K562 (cell line): ENCODE data around the gene DNAAF3. TPM values are rescaled to one million over a fixed set of nuclear protein-coding genes. Genes with fewer than 3 reads are reported as not detected.

ENCODE experiments used
- CEBPB ChIP-seq: fragments of 450-650 bp; IDR thresholded peaks from 2 replicates; pipeline ENCODE4 v1.6.1; 2016; ENCODE audit warnings: missing genetic modification characterization, missing compliant biosample characterization
- ETS2 ChIP-seq: IDR thresholded peaks from 2 replicates; pipeline ENCODE4 v1.6.1; 2016; ENCODE audit warnings: borderline replicate concordance, missing genetic modification characterization, mild to moderate bottlenecking, moderate library complexity, missing compliant biosample characterization; ENCODE audit not compliant: poor library complexity, severe bottlenecking
- ETV6 ChIP-seq, 3 experiments: fragments of 150-350 bp in 1 of 3; sonication (generic) in 1 of 3; formaldehyde crosslinking in 1 of 3; IDR thresholded peaks; 2 replicates each; pipeline versions ENCODE4 v1.6.1 to v1.8.0; 2014 to 2022; ENCODE audit warnings: borderline replicate concordance in 2 of 3, low read depth in 2 of 3, antibody characterized with exemption in 1 of 3, low read length in 1 of 3, mild to moderate bottlenecking in 1 of 3, missing genetic modification reagents in 1 of 3
- HCFC1 ChIP-seq: IDR thresholded peaks from 2 replicates; pipeline ENCODE4 v1.6.1; 2012; ENCODE audit warnings: low read depth, low read length, improper control_type of control experiment
- HNRNPH1 ChIP-seq: fragments of 200-400 bp; formaldehyde crosslinking; optimal IDR thresholded peaks from 2 replicates; pipeline ENCODE3; 2017; ENCODE audit warnings: low read depth, mild to moderate bottlenecking, low read length, moderate library complexity
- NCOA6 ChIP-seq: fragments of 450-650 bp; IDR thresholded peaks from 2 replicates; pipeline ENCODE4 v1.6.1; 2017; ENCODE audit warnings: mild to moderate bottlenecking
- RBM15 ChIP-seq: fragments of 200-400 bp; formaldehyde crosslinking; IDR thresholded peaks from 2 replicates; pipeline ENCODE4 v1.6.1; 2018; ENCODE audit warnings: mild to moderate bottlenecking, low read length, moderate library complexity; ENCODE audit not compliant: insufficient read depth
- SMAD4 ChIP-seq: fragments of 250-450 bp; sonication (Bioruptor Pico); conservative IDR thresholded peaks from 2 replicates; pipeline ENCODE4 v1.8.0; 2021; ENCODE audit warnings: inconsistent platforms, mild to moderate bottlenecking, moderate library complexity
- ZBTB7A ChIP-seq: IDR thresholded peaks from 2 replicates; pipeline ENCODE4 v1.6.1; 2011; ENCODE audit warnings: low read depth, mild to moderate bottlenecking, low read length, moderate library complexity, borderline replicate concordance; ENCODE audit not compliant: control insufficient read depth
- polyA plus RNA-seq, 8 experiments: library from polyadenylated mRNA; depleted of rRNA in 4 of 8; stranded (reverse) in 5 of 8; unstranded in 3 of 8; fragments of >200 nt; fragmentation: Nextera tagmentation in 2 of 8; fragmentation: Illumina TruSeq in 1 of 8; extraction: Ambion mirVana in 2 of 8; extraction: Trizol in 1 of 8; gene quantifications; 2 replicates each; pipeline versions ENCODE4 v1.2.1 to v1.2.3, GENCODE V29; 2011 to 2014; ENCODE audit warnings: inconsistent platforms in 1 of 8, missing spikeins in 1 of 8
- total RNA-seq, 7 experiments: library from RNA; depleted of rRNA in 6 of 7; stranded (reverse); fragments of >200 nt in 6 of 7; fragmentation: Illumina TruSeq in 2 of 7; extraction: Trizol in 2 of 7; gene quantifications; 2 replicates each; pipeline versions ENCODE4 v1.2.1 to v1.2.3, GENCODE V29; 2011 to 2021; ENCODE audit warnings: low replicate concordance in 1 of 7
- TF ChIP-seq, protein P1 (sequence below): fragments of 250-450 bp; sonication (Bioruptor Pico); IDR thresholded peaks from 2 replicates; pipeline ENCODE4 v1.4.0; 2020; ENCODE audit warnings: mild to moderate bottlenecking, moderate library complexity, borderline replicate concordance
- TF ChIP-seq, protein P2 (sequence below): fragments of 250-450 bp; sonication (Bioruptor Pico); IDR thresholded peaks from 2 replicates; pipeline ENCODE4 v1.8.0; 2021; ENCODE audit warnings: mild to moderate bottlenecking, moderate library complexity
- TF ChIP-seq, protein P3 (sequence below): fragments of 450-650 bp; IDR thresholded peaks from 2 replicates; pipeline ENCODE4 v1.6.1; 2016; ENCODE audit warnings: borderline replicate concordance
- TF ChIP-seq, protein P4 (sequence below): fragments of 250-450 bp; sonication (Bioruptor Pico); IDR thresholded peaks from 2 replicates; pipeline ENCODE4 v1.5.0; 2021; ENCODE audit warnings: mild to moderate bottlenecking, moderate library complexity
- TF ChIP-seq, protein P5 (sequence below): fragments of 250-450 bp; sonication (Bioruptor Pico); IDR thresholded peaks from 2 replicates; pipeline ENCODE4 v1.5.0; 2021

The DNAAF3 gene
- total and polyA plus RNA-seq, 9 of the 15 experiments (the other 6 are each of a cell fraction or from before 2014, with no cell fraction given) = 21.6 to 61.5 (median 43.0) TPM

DNA sequence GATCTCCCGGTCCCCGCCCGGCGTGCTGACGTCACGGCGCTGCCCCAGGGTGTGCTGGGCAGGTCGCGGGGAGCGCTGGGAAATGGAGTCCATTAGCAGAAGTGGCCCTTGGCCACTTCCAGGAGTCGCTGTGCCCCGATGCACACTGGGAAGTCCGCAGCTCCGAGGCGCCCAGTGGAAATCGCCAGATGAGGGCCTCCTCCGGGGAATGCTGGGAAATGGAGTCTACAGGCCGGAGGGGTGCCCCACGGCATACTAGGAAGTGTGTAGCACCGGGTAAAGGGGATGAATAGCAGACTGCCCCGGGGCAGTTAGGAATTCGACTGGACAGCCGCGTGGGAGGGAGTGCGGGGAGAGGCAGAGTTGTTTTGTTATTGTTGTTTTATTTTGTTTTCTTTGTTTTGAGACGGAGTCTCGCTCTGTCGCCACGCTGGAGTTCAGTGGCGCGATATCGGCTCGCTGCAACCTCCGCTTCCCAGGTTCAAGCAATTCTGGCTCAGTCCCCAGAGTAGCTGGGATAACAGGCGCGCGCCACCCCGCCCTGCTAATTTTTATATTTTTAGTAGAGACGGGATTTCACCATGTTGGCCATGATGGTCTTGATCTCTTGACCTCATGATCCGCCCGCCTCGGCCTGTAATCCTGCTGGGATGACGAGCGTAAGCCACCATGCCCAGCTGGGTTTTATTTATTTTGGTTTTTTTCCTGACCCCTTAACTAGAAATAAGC lies 48.6 kb downstream of the DNAAF3 start (continued):
- TF ChIP-seq, protein P1, sequence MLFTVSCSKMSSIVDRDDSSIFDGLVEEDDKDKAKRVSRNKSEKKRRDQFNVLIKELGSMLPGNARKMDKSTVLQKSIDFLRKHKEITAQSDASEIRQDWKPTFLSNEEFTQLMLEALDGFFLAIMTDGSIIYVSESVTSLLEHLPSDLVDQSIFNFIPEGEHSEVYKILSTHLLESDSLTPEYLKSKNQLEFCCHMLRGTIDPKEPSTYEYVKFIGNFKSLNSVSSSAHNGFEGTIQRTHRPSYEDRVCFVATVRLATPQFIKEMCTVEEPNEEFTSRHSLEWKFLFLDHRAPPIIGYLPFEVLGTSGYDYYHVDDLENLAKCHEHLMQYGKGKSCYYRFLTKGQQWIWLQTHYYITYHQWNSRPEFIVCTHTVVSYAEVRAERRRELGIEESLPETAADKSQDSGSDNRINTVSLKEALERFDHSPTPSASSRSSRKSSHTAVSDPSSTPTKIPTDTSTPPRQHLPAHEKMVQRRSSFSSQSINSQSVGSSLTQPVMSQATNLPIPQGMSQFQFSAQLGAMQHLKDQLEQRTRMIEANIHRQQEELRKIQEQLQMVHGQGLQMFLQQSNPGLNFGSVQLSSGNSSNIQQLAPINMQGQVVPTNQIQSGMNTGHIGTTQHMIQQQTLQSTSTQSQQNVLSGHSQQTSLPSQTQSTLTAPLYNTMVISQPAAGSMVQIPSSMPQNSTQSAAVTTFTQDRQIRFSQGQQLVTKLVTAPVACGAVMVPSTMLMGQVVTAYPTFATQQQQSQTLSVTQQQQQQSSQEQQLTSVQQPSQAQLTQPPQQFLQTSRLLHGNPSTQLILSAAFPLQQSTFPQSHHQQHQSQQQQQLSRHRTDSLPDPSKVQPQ (CRISPR knock-in tag) = no peak
- TF ChIP-seq CEBPB (no peak), ZBTB7A (0 out of 2 replicates have a peak, but pooled peaks have one; percentile 4), SMAD4 (CRISPR knock-in tag) (peak; percentile 8; the same call in 1 of the 2 replicates), HCFC1 (peak; percentile 97), NCOA6 (no peak; the same call in 1 of the 2 replicates), RBM15 (no peak), HNRNPH1 (no peak), ETS2 (tag) (no peak), ETV6 (IDR thresholded peaks at IDR 0.05; ENCODE audit: borderline replicate concordance in 1 of 2, low read depth in 2 of 2, low read length in 1 of 2) (0 out of 4 replicates have a peak, but pooled peaks of 1 of the 2 experiments have one; percentile 29), ETV6 (CRISPR knock-in tag; IDR thresholded peaks at IDR 0.05; ENCODE audit: borderline replicate concordance) (no peak)
- TF ChIP-seq, protein P2, sequence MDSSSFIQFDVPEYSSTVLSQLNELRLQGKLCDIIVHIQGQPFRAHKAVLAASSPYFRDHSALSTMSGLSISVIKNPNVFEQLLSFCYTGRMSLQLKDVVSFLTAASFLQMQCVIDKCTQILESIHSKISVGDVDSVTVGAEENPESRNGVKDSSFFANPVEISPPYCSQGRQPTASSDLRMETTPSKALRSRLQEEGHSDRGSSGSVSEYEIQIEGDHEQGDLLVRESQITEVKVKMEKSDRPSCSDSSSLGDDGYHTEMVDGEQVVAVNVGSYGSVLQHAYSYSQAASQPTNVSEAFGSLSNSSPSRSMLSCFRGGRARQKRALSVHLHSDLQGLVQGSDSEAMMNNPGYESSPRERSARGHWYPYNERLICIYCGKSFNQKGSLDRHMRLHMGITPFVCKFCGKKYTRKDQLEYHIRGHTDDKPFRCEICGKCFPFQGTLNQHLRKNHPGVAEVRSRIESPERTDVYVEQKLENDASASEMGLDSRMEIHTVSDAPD = no peak
- TF ChIP-seq, protein P3, sequence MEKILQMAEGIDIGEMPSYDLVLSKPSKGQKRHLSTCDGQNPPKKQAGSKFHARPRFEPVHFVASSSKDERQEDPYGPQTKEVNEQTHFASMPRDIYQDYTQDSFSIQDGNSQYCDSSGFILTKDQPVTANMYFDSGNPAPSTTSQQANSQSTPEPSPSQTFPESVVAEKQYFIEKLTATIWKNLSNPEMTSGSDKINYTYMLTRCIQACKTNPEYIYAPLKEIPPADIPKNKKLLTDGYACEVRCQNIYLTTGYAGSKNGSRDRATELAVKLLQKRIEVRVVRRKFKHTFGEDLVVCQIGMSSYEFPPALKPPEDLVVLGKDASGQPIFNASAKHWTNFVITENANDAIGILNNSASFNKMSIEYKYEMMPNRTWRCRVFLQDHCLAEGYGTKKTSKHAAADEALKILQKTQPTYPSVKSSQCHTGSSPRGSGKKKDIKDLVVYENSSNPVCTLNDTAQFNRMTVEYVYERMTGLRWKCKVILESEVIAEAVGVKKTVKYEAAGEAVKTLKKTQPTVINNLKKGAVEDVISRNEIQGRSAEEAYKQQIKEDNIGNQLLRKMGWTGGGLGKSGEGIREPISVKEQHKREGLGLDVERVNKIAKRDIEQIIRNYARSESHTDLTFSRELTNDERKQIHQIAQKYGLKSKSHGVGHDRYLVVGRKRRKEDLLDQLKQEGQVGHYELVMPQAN = peak; percentile 74
- TF ChIP-seq, protein P4, sequence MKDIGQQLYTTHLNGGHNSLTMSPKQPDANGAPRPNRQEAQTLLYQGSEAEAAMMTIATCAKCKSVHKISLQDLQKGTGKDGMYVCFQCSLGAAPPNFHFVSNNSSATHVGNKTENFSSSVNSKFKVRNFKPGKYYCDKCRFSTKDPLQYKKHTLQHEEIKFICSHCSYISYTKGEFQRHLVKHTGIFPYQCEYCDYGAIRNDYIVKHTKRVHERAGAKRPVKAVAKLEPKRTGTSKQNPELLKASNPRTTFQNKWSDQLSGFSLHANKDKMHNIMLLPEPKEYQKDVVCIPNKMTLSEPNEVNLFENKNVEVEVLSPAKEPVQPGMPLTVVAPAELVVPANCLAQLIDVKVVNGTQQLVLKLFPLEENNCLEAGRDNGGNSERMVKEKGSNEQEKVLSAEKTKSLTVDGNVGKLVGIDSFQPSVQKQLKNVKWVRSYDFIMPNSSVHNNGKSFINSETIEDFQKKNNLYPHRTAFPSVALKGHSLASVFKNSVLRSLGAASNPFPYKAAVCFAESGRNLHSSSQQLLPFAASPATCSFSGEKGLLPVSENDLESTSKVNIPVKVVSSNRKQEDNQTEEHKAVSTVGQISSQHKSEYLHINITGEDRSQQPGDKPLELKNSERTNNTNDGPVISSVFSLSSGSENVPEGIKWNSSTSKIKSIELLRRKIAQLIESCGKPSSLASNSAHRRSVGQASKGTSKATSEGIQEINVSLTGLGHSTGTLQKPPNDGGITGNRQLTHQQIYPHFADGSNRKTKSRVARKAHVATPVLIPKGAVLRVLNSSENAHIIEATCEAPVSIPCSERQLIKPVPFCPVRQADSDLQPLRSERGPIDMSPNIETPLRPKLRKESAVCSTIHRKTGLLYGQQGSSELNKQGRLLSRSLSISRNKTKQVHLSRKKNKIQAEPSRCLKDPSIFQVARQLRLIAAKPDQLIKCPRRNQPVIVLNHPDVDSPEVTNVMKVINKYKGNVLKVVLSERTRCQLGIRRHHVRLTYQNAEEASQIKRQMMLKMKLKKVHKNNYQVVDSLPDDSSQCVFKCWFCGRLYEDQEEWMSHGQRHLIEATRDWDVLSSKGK (CRISPR knock-in tag) = no peak
- TF ChIP-seq, protein P5, sequence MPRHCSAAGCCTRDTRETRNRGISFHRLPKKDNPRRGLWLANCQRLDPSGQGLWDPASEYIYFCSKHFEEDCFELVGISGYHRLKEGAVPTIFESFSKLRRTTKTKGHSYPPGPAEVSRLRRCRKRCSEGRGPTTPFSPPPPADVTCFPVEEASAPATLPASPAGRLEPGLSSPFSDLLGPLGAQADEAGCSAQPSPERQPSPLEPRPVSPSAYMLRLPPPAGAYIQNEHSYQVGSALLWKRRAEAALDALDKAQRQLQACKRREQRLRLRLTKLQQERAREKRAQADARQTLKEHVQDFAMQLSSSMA (CRISPR knock-in tag) = no peak
